Neural cell (in vitro differentiated cells): ENCODE measurements around the gene INPP4B.

Source experiments
- CTCF ChIP-seq: fragments of 450-650 bp; IDR thresholded peaks from 2 replicates; pipeline ENCODE4 v1.5.1; 2014; ENCODE audit warnings: antibody characterized with exemption, mild to moderate bottlenecking, moderate library complexity; ENCODE audit not compliant: poor library complexity, severe bottlenecking
- EP300 ChIP-seq: fragments of 450-650 bp; conservative IDR thresholded peaks from 2 replicates; pipeline ENCODE4 v1.6.1; 2014; ENCODE audit warnings: antibody characterized with exemption, mild to moderate bottlenecking, moderate library complexity; ENCODE audit not compliant: poor library complexity, severe bottlenecking
- EZH2 ChIP-seq: fragments of 200-600, 300-800 bp; shearing (Covaris generic), sonication (generic); IDR thresholded peaks from 2 replicates; pipeline ENCODE4 v1.6.1; 2014; ENCODE audit warnings: antibody characterized with exemption, low read length, borderline replicate concordance, mild to moderate bottlenecking; ENCODE audit not compliant: insufficient read depth, poor library complexity, severe bottlenecking
- MXI1 ChIP-seq: fragments of 450-650 bp; conservative IDR thresholded peaks from 2 replicates; pipeline ENCODE4 v1.6.1; 2014; ENCODE audit warnings: antibody characterized with exemption, mild to moderate bottlenecking; ENCODE audit not compliant: poor library complexity, severe bottlenecking
- POLR2AphosphoS5 ChIP-seq: IDR thresholded peaks from 2 replicates; pipeline ENCODE4 v1.6.1; 2012
- RAD21 ChIP-seq: fragments of 450-650 bp; conservative IDR thresholded peaks from 2 replicates; pipeline ENCODE4 v1.6.1; 2014; ENCODE audit warnings: antibody characterized with exemption, mild to moderate bottlenecking, moderate library complexity
- REST ChIP-seq: IDR thresholded peaks from 2 replicates; pipeline ENCODE4 v1.6.1; 2012; ENCODE audit warnings: borderline replicate concordance

GRCh38 chr4:142318280-142318679, 527.8 kb downstream of the INPP4B start:
- TF ChIP-seq CTCF (no peak), EZH2 (no peak), POLR2AphosphoS5 (no peak), RAD21 (no peak), REST (no peak), EP300 (no peak), MXI1 (no peak)
